ENCODE results near the gene ACTL7B.
A peak's percentile ranks its signal among the peaks of the same experiment; 100 is the strongest.

- TF ChIP-seq POLR2AphosphoS5 (IDR thresholded peaks at IDR 0.05; ENCODE audit: low read depth, low read length): no peak
- no peak for TF ChIP-seq EZH2phosphoT487 (IDR thresholded peaks at IDR 0.05; ENCODE audit: borderline replicate concordance, low read depth)
- no peak for TF ChIP-seq SMC3 (IDR thresholded peaks at IDR 0.05; ENCODE audit: low read depth, low read length)
- peak; percentile 11; the same call in 1 of the 2 replicates for TF ChIP-seq FOSL2 (IDR thresholded peaks at IDR 0.05; ENCODE audit: borderline replicate concordance, low read depth)
- no peak for TF ChIP-seq TAF1 (IDR thresholded peaks at IDR 0.05; ENCODE audit: borderline replicate concordance, low read depth, low read length)
- TF ChIP-seq ELF1 (IDR thresholded peaks at IDR 0.05): no peak
- TF ChIP-seq CTCF (IDR thresholded peaks at IDR 0.05): no peak
- no peak for TF ChIP-seq REST (IDR thresholded peaks at IDR 0.05; ENCODE audit: low read depth, low read length)
- no peak for TF ChIP-seq USF2 (IDR thresholded peaks at IDR 0.05; ENCODE audit: borderline replicate concordance, low read depth, low read length)
- no peak for TF ChIP-seq PBX3 (IDR thresholded peaks at IDR 0.05)
- no peak for TF ChIP-seq GABPA (IDR thresholded peaks at IDR 0.05; ENCODE audit: low read depth)
- TF ChIP-seq MAX (IDR thresholded peaks at IDR 0.05; ENCODE audit: low read depth): no peak
These were observed 30.0 kb upstream of the ACTL7B start for GRCh38 chr9:108885643-108886348.
